SU-DHL-6 (cell line): ENCODE measurements around the gene CATSPERB.

ENCODE experiments used
- EZH2phosphoT487 ChIP-seq: fragments of 200-600 bp; sonication (generic), shearing (Covaris generic); conservative IDR thresholded peaks from 2 replicates; pipeline ENCODE4 v1.6.1; 2018; ENCODE audit warnings: mild to moderate bottlenecking, antibody characterized with exemption, low read length, moderate library complexity, mixed read lengths
- TF ChIP-seq, protein P1 (sequence below): fragments of 200-600 bp; sonication (generic); IDR thresholded peaks from one replicate; pipeline ENCODE4 v1.5.1; 2017; ENCODE audit warnings: antibody characterized with exemption, mild to moderate bottlenecking, low read length, moderate library complexity; ENCODE audit not compliant: insufficient read depth, poor library complexity, severe bottlenecking

DNA sequence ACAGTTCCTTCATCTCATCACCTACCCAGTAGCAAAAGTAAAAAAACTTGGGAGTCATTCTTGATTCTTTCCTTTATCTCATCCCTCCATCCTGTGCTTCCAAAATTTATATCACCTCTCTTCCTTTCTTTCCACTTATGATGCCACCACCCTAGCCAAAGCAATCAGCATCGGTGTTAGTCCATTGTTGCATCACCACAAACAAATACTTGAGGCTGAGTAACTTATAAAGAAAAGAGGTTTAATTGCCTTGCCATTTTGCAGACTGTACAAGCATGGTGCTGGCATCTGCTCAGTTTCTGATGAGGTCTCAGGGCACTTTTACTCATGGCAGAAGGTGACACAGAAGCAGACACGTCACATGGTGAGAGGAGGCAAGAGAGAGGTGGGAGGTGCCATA lies 19.8 kb upstream of the CATSPERB start:
- TF ChIP-seq EZH2phosphoT487: no peak
- TF ChIP-seq, protein P1, sequence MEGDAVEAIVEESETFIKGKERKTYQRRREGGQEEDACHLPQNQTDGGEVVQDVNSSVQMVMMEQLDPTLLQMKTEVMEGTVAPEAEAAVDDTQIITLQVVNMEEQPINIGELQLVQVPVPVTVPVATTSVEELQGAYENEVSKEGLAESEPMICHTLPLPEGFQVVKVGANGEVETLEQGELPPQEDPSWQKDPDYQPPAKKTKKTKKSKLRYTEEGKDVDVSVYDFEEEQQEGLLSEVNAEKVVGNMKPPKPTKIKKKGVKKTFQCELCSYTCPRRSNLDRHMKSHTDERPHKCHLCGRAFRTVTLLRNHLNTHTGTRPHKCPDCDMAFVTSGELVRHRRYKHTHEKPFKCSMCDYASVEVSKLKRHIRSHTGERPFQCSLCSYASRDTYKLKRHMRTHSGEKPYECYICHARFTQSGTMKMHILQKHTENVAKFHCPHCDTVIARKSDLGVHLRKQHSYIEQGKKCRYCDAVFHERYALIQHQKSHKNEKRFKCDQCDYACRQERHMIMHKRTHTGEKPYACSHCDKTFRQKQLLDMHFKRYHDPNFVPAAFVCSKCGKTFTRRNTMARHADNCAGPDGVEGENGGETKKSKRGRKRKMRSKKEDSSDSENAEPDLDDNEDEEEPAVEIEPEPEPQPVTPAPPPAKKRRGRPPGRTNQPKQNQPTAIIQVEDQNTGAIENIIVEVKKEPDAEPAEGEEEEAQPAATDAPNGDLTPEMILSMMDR: no peak
